IMR-90 (cell line): ENCODE measurements around the gene MFN1. TPM values are rescaled to one million over a fixed set of nuclear protein-coding genes. Genes with fewer than 3 reads are reported as not detected.

Experiments
- ATAC-seq: fragments of 200-7000 bp; cut with Tn5 transposase; 2 replicates; pipeline ENCODE4 v1.9.1; 2020; ENCODE audit warnings: low read depth, mild to moderate bottlenecking, moderate library complexity
- BruUV-seq: library from RNA; stranded (reverse); fragments of 400-500 nt; replicated peaks from 2 replicates; lab custom pipeline; 2021; lab: Mats Ljungman, UMichigan
- CTCF ChIA-PET: fragments of 300-600 bp; formaldehyde crosslinking; extraction: SDS; loops from one replicate; lab custom pipeline; 2021; ENCODE audit warnings: antibody characterized with exemption; lab: Yijun Ruan, JAX
- POLR2A ChIA-PET: fragments of 300-600 bp; sonication (Branson Sonifier 250); formaldehyde crosslinking; loops from one replicate; lab custom pipeline; 2022; ENCODE audit warnings: antibody characterized with exemption; ENCODE audit not compliant: unreplicated experiment; lab: Charles Lee
- DNase-seq: peaks from one replicate; pipeline ENCODE4 v3.0.0; 2013
- H2AFZ ChIP-seq: replicated peaks from 2 replicates; pipeline ENCODE3; 2013; ENCODE audit warnings: low read length, mild to moderate bottlenecking; ENCODE audit not compliant: poor library complexity
- H2AK5ac ChIP-seq: 2 replicates; pipeline ENCODE4 v1.6.1; 2013; ENCODE audit warnings: low read depth, low read length, inconsistent platforms
- H2AK9ac ChIP-seq: replicated peaks from 2 replicates; pipeline ENCODE3; 2013; ENCODE audit warnings: mild to moderate bottlenecking, low read depth, low read length, moderate library complexity; ENCODE audit not compliant: poor library complexity
- H2BK120ac ChIP-seq: 2 replicates; pipeline ENCODE4 v1.6.1; 2013; ENCODE audit warnings: low read depth, low read length, inconsistent platforms
- H2BK15ac ChIP-seq: 3 replicates; pipeline ENCODE4 v1.6.1; 2013; ENCODE audit warnings: low read depth, low read length, inconsistent platforms
- H2BK20ac ChIP-seq: 2 replicates; pipeline ENCODE4 v1.6.1; 2013; ENCODE audit warnings: low read depth, mild to moderate bottlenecking, inconsistent platforms, low read length, moderate library complexity
- H2BK5ac ChIP-seq: 2 replicates; pipeline ENCODE4 v1.6.1; 2013; ENCODE audit warnings: mild to moderate bottlenecking, low read depth, low read length, inconsistent platforms; ENCODE audit not compliant: poor library complexity, severe bottlenecking
- H3K14ac ChIP-seq: replicated peaks from 2 replicates; pipeline ENCODE4 v1.6.1; 2013; ENCODE audit warnings: low read depth, low read length, inconsistent platforms
- H3K18ac ChIP-seq: 2 replicates; pipeline ENCODE4 v1.6.1; 2013; ENCODE audit warnings: low read depth, low read length, control low read depth
- H3K23ac ChIP-seq: 2 replicates; pipeline ENCODE4 v1.6.1; 2013; ENCODE audit warnings: low read depth, low read length, inconsistent platforms
- H3K27ac ChIP-seq: 2 replicates; pipeline ENCODE4 v1.5.1; 2013; ENCODE audit warnings: mild to moderate bottlenecking, control low read depth, low read length; ENCODE audit not compliant: insufficient read depth
- H3K27me3 ChIP-seq: 2 replicates; pipeline ENCODE4 v1.6.1; 2013; ENCODE audit warnings: low read length; ENCODE audit not compliant: control insufficient read depth, insufficient read depth
- H3K36me3 ChIP-seq: 2 replicates; pipeline ENCODE4 v1.6.1; 2013; ENCODE audit warnings: low read length, mixed read lengths; ENCODE audit not compliant: control insufficient read depth, insufficient read depth
- H3K4ac ChIP-seq: 2 replicates; pipeline ENCODE4 v1.6.1; 2013; ENCODE audit warnings: low read depth, low read length, inconsistent platforms
- H3K4me1 ChIP-seq: 2 replicates; pipeline ENCODE4 v1.6.1; 2013; ENCODE audit warnings: low read length, mixed read lengths; ENCODE audit not compliant: control insufficient read depth, insufficient read depth
- H3K4me2 ChIP-seq: 2 replicates; pipeline ENCODE4 v1.6.1; 2013; ENCODE audit warnings: low read depth, mild to moderate bottlenecking, control low read depth, low read length, moderate library complexity
- H3K4me3 ChIP-seq: 2 replicates; pipeline ENCODE4 v1.5.1; 2013; ENCODE audit warnings: low read depth, mild to moderate bottlenecking, control low read depth, low read length, moderate library complexity; ENCODE audit not compliant: insufficient read depth
- H3K56ac ChIP-seq: 2 replicates; pipeline ENCODE4 v1.6.1; 2013; ENCODE audit warnings: low read length, inconsistent platforms; ENCODE audit not compliant: insufficient read depth; ENCODE audit errors: extremely low read depth
- H3K79me1 ChIP-seq, 2 experiments: 2 replicates each; pipeline ENCODE4 v1.6.1; 2013; ENCODE audit warnings: low read length in 2 of 2, inconsistent platforms in 1 of 2, low read depth in 1 of 2
- H3K9ac ChIP-seq: 2 replicates; pipeline ENCODE4 v1.6.1; 2013; ENCODE audit warnings: low read depth, low read length, control low read depth
- H3K9me1 ChIP-seq: 2 replicates; pipeline ENCODE4 v1.6.1; 2013; ENCODE audit warnings: low read length, inconsistent platforms; ENCODE audit not compliant: insufficient read depth
- H3K9me3 ChIP-seq: 2 replicates; pipeline ENCODE4 v1.6.1; 2013; ENCODE audit warnings: low read length; ENCODE audit not compliant: control insufficient read depth, insufficient read depth
- H4K20me1 ChIP-seq: 2 replicates; pipeline ENCODE4 v1.6.1; 2013; ENCODE audit warnings: low read length, inconsistent platforms; ENCODE audit not compliant: insufficient read depth
- H4K5ac ChIP-seq: 2 replicates; pipeline ENCODE4 v1.6.1; 2013; ENCODE audit warnings: mild to moderate bottlenecking, low read depth, low read length, control low read depth
- H4K8ac ChIP-seq, 2 experiments: 2 replicates each; pipeline ENCODE4 v1.6.1; 2013; ENCODE audit warnings: low read depth in 2 of 2, low read length in 2 of 2, control low read depth in 1 of 2, inconsistent platforms in 1 of 2
- H4K91ac ChIP-seq: 2 replicates; pipeline ENCODE4 v1.6.1; 2013; ENCODE audit warnings: low read depth, low read length, inconsistent platforms; ENCODE audit not compliant: insufficient read depth
- CEBPB ChIP-seq: IDR thresholded peaks from 2 replicates; pipeline ENCODE4 v1.6.1; 2012; ENCODE audit warnings: low read depth, low read length, improper control_type of control experiment
- ELK1 ChIP-seq: fragments of 150-350 bp; IDR thresholded peaks from 2 replicates; pipeline ENCODE4 v1.6.1; 2016; ENCODE audit warnings: low read depth, mild to moderate bottlenecking, low read length, moderate library complexity, borderline replicate concordance
- MAZ ChIP-seq: IDR thresholded peaks from 2 replicates; pipeline ENCODE4 v1.6.1; 2012; ENCODE audit warnings: low read depth, mild to moderate bottlenecking, low read length, improper control_type of control experiment, moderate library complexity, borderline replicate concordance
- NFE2L2 ChIP-seq: fragments of 150-350 bp; IDR thresholded peaks from 2 replicates; pipeline ENCODE4 v1.6.1; 2016; ENCODE audit warnings: low read depth, mild to moderate bottlenecking, low read length
- POLR2A ChIP-seq: IDR thresholded peaks from 2 replicates; pipeline ENCODE4 v1.6.1; 2012; ENCODE audit warnings: mild to moderate bottlenecking, low read depth, low read length
- RAD21 ChIP-seq: IDR thresholded peaks from 2 replicates; pipeline ENCODE4 v1.6.1; 2012; ENCODE audit warnings: low read length, improper control_type of control experiment
- RFX5 ChIP-seq: IDR thresholded peaks from 2 replicates; pipeline ENCODE4 v1.8.0; 2012; ENCODE audit warnings: low read depth, mild to moderate bottlenecking, low read length, moderate library complexity
- SMC3 ChIP-seq: fragments of 150-350 bp; IDR thresholded peaks from 2 replicates; pipeline ENCODE4 v1.6.1; 2016; ENCODE audit warnings: low read depth, mild to moderate bottlenecking, antibody characterized with exemption, low read length, moderate library complexity
- USF2 ChIP-seq: fragments of 150-350 bp; IDR thresholded peaks from 2 replicates; pipeline ENCODE4 v1.6.1; 2017; ENCODE audit warnings: mild to moderate bottlenecking, antibody characterized with exemption, low read length, low read depth
- WGBS, 2 experiments: methylation state at CpG; one replicate each; pipeline versions ENCODE4 v1.1.5 to v1.1.7; 2013; ENCODE audit warnings: missing lambda C conversion rate in 2 of 2; ENCODE audit not compliant: insufficient read length in 1 of 2; ENCODE audit errors: extremely low coverage in 2 of 2; 5-methylcytosine and 5-hydroxymethylcytosine counted together
- dilution Hi-C: fragments of 300-500 bp; cut with HindIII; formaldehyde crosslinking; loops from one replicate; pipeline ENCODE4 v1.14.3; 2018; ENCODE audit warnings: low sequenced_read_pairs; ENCODE audit not compliant: unreplicated experiment
- in situ Hi-C: fragments of 300-500 bp; cut with MboI; formaldehyde crosslinking; loops from 3 replicates; pipeline ENCODE4 v1.14.3; 2019; ENCODE audit warnings: low sequenced_read_pairs, inconsistent platforms, mixed read lengths
- intact Hi-C: fragments of 100-400 bp; cut with micrococcal nuclease; formaldehyde crosslinking; loops from 2 replicates; pipeline ENCODE4 v1.10.0; 2022
- polyA plus RNA-seq, 3 experiments: library from polyadenylated mRNA; depleted of rRNA; stranded (reverse); fragments of >200 nt; gene quantifications; 2 replicates each; pipeline ENCODE4 v1.2.3, GENCODE V29; 2012; ENCODE audit warnings: low replicate concordance in 1 of 3
- total RNA-seq: library from RNA; depleted of rRNA; stranded (reverse); fragments of >200 nt; gene quantifications from 2 replicates; pipeline ENCODE4 v1.2.3, GENCODE V29; 2012

MFN1 gene
- total and polyA plus RNA-seq, 2 of the 4 experiments (the other 2 are of a cell fraction): 23.6 to 40.3 TPM

GRCh38 chr3:179309225-179310078, 38.1 kb upstream of the MFN1 start (continued):
- TF ChIP-seq SMC3: no peak

DNA sequence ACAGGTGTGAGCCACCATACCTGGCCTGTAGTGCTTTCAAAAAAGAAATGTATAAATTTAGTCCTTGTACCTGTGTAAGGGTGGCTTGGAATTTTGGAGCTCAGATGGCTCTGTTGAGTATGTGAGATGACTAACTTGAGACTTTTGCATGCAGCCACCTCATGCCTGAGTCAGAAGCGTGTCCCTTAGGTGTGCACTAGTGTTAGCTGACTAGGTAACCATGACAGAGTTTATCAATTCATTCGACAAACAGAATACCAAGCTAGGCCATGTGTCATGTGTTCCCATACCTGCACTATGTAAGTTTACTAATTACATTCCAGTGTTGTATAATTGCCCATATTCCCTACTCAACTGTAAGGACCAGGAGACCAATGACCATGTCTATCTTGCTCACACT, 28.6 kb upstream of the MFN1 start:
- in situ Hi-C loops (loop anchor here (5.0 to 10.0 kb wide), 3 partner anchors 214 to 874 kb away; no protein-coding TSS in a partner anchor), dilution Hi-C loops (no loop called here), intact Hi-C loops (no loop called here)
- no peak overlapping the region for H2BK5ac ChIP-seq
- no peak overlapping the region for H3K14ac ChIP-seq
- no peak overlapping the region for H2BK20ac ChIP-seq
- ATAC-seq (no peak), DNase-seq (no peak)
- no peak overlapping the region for H3K4me3 ChIP-seq
- no peak overlapping the region for H3K18ac ChIP-seq
- no peak overlapping the region for H2AFZ ChIP-seq
- no peak overlapping the region for H2AK5ac ChIP-seq
- peaks cover 2 to 3% of the 10 kb centered on the region in 2 experiments; a peak in 1 of 4 replicates for H3K79me1 ChIP-seq
- no peaks in the 10 kb centered on the region for H3K36me3 ChIP-seq
- no peaks in the 10 kb centered on the region for H3K9me3 ChIP-seq
- TF ChIP-seq NFE2L2 (no peak), USF2 (no peak), RFX5 (no peak), POLR2A (no peak), SMC3 (no peak), ELK1 (no peak), CEBPB (no peak), MAZ (no peak), RAD21 (no peak)
- H2AK9ac ChIP-seq: no peak overlapping the region
- no TSS peak for BruUV-seq
- no peak overlapping the region for H3K56ac ChIP-seq
- H4K5ac ChIP-seq: no peak overlapping the region
- H2BK15ac ChIP-seq: no peak overlapping the region
- no peak overlapping the region for H3K27ac ChIP-seq
- POLR2A ChIA-PET: no interaction called here
- CTCF ChIA-PET: no interaction called here
- H3K27me3 ChIP-seq: no peaks in the 10 kb centered on the region
- WGBS, 2 experiments: 79% methylated on average over 2 of the region's 2 CpGs; no CpG with 5 or more reads in 1 of the 2 experiments
- peaks cover 6% of the 10 kb centered on the region; the same call in 1 of the 2 replicates for H4K20me1 ChIP-seq
- H3K4me1 ChIP-seq: peaks cover 1% of the 10 kb centered on the region; the same call in 1 of the 2 replicates
- no peak overlapping the region for H2BK120ac ChIP-seq
- H3K23ac ChIP-seq: no peak overlapping the region
- no peak overlapping the region for H3K9ac ChIP-seq
- no peaks in the 10 kb centered on the region for H3K9me1 ChIP-seq
- no peak overlapping the region for H4K8ac ChIP-seq
- H3K4ac ChIP-seq: no peak overlapping the region
- H4K91ac ChIP-seq: no peak overlapping the region
- H3K4me2 ChIP-seq: no peak overlapping the region
